ENCODE data around the gene LRRC8D. TPM values are rescaled to one million over a fixed set of nuclear protein-coding genes. Genes with fewer than 3 reads are reported as not detected.

LRRC8D gene
- total RNA-seq, 4 donors from 2014 or later: 12.0 to 47.4 (median 17.8) TPM

DNA sequence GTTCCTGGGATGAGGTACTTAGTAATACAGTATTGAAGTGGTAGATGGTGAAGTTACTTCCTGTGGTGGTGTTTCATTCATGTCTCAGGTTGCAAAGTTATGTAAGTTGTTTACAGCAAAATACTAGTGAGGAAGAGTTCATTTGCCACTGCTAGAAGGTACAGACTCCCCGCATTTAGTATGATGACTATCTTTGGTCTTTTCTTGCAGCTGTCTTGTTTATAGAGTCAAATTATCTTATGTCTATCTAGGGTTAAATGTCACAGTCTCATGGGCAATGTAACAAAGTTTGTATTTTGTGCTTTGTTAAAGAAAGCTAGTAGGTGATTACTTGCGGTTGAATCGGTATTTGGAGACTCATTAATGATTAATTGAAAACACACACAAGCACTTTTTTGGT is 50.2 kb downstream of the LRRC8D start:
- TF ChIP-seq CTCF (IDR thresholded peaks at IDR 0.05): no peak
- no peaks in the 10 kb centered on the region for H3K36me3 ChIP-seq
- no peaks in the 10 kb centered on the region for H3K27me3 ChIP-seq
- H3K9me3 ChIP-seq: no peaks in the 10 kb centered on the region
- H3K4me1 ChIP-seq: no peaks in the 10 kb centered on the region
- H3K4me3 ChIP-seq: no peak overlapping the region
- intact Hi-C loops (cut with DNase I; ENCODE audit: low total_unique reads): no loop called here
- DNase-seq: no peak
- no peak overlapping the region for H3K27ac ChIP-seq

- H3K4me3 ChIP-seq: no peak overlapping the region
- DNase-seq: no peak
- intact Hi-C loops (cut with DNase I; ENCODE audit: low total_unique reads): no loop called here
- no peaks in the 10 kb centered on the region for H3K27me3 ChIP-seq
- no peaks in the 10 kb centered on the region for H3K4me1 ChIP-seq
- no peak for TF ChIP-seq POLR2A (IDR thresholded peaks at IDR 0.05)
- no peak for TF ChIP-seq CTCF (IDR thresholded peaks at IDR 0.05)
- no peaks in the 10 kb centered on the region for H3K9me3 ChIP-seq
- no peak overlapping the region for H3K27ac ChIP-seq
- H3K36me3 ChIP-seq: no peaks in the 10 kb centered on the region
These were observed 51.1 kb downstream of the LRRC8D start for GRCh38 chr1:89871768-89872473.

DNA sequence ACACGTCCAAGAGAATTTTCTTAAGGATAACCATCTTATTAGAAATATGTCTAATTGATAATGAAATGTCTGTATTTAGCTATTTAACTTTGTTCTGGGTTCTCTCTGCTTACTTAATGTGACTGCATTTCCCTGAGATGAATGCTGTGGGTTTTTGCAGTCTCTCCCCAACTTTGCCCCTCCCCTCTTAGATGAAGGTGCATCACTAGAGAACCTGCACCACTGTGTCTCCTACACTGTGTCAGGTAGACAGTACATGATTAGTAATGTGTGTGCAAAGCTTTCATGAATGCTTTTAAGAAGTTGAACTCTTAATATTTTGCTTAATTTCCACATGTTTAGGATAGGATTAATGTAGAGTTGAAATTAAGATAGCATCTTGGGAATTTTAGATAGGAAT is 51.7 kb downstream of the LRRC8D start:
- H3K27me3 ChIP-seq: no peaks in the 10 kb centered on the region
- H3K27ac ChIP-seq: no peak overlapping the region
- TF ChIP-seq POLR2A (IDR thresholded peaks at IDR 0.05) (no peak), CTCF (IDR thresholded peaks at IDR 0.05) (no peak)
- H3K4me3 ChIP-seq: no peak overlapping the region
- no peak for DNase-seq
- no peaks in the 10 kb centered on the region for H3K4me1 ChIP-seq
- H3K36me3 ChIP-seq: no peaks in the 10 kb centered on the region
- intact Hi-C loops (cut with DNase I; ENCODE audit: low total_unique reads): no loop called here
- no peaks in the 10 kb centered on the region for H3K9me3 ChIP-seq

GRCh38 chr1:89873288-89873687 is 52.5 kb downstream of the LRRC8D start:
- Histone ChIP-seq H3K4me1 (no peaks in the 10 kb centered on the region), H3K4me3 (no peak overlapping the region)
- TF ChIP-seq CTCF (IDR thresholded peaks at IDR 0.05) (no peak), POLR2A (IDR thresholded peaks at IDR 0.05) (no peak)

DNA sequence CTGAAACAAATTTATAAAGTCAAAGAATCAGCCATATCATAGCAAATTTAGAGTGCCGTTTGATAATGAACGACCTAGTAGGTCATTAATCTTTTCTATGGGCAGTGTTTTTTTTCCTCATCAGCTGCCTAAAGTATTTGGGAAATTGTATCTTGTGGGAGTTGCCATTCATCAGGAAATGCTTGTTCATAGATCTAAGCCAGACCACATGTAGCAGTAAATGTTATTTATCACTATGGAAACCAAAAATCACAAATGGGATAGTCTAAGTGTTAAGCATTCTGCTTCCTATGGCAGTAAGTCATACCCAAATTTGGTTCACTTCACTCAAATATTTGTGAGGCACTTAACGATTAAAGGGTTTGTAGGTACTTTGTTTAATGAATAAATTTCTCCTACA is 52.9 kb downstream of the LRRC8D start:
- TF ChIP-seq POLR2A (IDR thresholded peaks at IDR 0.05) (no peak), CTCF (IDR thresholded peaks at IDR 0.05) (no peak)
- DNase-seq: no peak
- intact Hi-C loops (cut with DNase I; ENCODE audit: low total_unique reads): no loop called here
- no peaks in the 10 kb centered on the region for H3K9me3 ChIP-seq
- H3K27ac ChIP-seq: peak overlapping the region in 1 of 2 donors; percentile 32
- H3K27me3 ChIP-seq: no peaks in the 10 kb centered on the region
- H3K36me3 ChIP-seq: no peaks in the 10 kb centered on the region
- no peaks in the 10 kb centered on the region for H3K4me1 ChIP-seq
- H3K4me3 ChIP-seq: no peak overlapping the region

More at GRCh38 chr1:89873288-89873687, 52.5 kb downstream of the LRRC8D start:
- DNase-seq: no peak
- Histone ChIP-seq H3K27ac (no peak overlapping the region), H3K9me3 (no peaks in the 10 kb centered on the region), H3K27me3 (no peaks in the 10 kb centered on the region), H3K36me3 (no peaks in the 10 kb centered on the region)
- intact Hi-C loops (cut with DNase I; ENCODE audit: low total_unique reads): no loop called here
